ENCODE measurements around the gene PITPNM2.

PITPNM2 gene

DNA sequence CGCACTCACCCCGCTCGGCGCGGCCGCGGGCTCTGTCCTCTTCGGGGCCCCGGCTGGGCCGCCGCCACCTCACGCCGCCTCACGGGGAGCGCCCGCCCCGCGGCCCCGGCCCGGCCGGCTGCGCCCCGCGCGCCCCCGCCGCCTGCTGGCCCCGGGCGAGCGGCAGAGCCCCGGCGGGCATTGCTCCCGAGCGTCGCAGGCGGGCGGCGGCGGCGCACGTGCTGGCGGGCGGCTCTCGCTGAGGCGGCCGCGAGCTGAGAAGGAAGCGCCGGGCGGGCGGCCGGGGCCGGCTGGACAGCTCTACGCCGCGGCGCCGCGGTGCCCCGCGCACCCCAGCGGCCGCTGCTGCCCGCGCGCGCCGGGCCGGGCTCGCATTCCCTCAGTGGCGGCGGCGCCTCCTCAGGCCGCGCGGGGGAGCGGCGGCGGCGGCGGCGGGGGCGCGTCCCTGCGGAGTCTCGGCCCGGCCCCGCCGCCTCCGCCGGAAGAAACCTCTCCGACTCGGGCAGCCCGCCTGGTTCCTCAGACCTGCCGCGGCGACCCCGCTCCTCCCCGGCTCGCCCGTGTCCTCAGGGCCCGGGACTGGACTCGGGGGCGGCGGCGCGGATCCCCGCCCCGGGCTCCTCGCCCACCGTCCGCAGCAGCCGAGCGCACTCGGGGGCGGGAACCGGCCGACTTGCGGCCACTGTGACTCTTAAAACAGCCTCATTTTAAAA is at the start of gene PITPNM2:
PITPNM2 (minus strand) TSS at position 347 of the 713 bp plus-strand sequence. CDS start 116,500 bp downstream, outside the sequence.
- H3K4me3 ChIP-seq (ENCODE audit: low read length): peak within 1 kb of the TSS; percentile 59; the same call in 1 of the 2 replicates
- no peak for TF ChIP-seq ZNF274 (IDR thresholded peaks at IDR 0.05; ENCODE audit: low read depth, low read length)

DNA sequence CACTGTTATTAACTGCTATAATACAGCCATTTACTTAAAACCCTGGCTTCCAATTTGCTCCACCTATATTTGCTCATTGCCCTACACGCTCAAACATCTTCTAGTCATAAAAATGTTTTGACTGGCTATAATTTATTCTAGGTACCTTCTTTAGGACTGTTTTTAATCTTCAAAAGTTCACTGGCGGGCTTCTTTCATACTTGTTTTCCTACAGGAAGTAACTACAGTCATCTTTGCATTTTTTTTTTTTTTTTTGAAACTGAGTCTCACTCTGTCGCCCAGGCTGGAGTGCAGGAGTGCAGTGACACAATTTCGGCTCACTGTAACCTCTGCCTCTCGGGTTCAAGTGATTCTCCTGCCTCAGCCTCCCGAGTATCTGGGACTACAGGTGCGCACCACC is 49.5 kb upstream of the PITPNM2 start:
- TF ChIP-seq ZNF274 (IDR thresholded peaks at IDR 0.05; ENCODE audit: low read depth, low read length): no peak
- no peak overlapping the region for H3K4me3 ChIP-seq (ENCODE audit: low read length)

DNA sequence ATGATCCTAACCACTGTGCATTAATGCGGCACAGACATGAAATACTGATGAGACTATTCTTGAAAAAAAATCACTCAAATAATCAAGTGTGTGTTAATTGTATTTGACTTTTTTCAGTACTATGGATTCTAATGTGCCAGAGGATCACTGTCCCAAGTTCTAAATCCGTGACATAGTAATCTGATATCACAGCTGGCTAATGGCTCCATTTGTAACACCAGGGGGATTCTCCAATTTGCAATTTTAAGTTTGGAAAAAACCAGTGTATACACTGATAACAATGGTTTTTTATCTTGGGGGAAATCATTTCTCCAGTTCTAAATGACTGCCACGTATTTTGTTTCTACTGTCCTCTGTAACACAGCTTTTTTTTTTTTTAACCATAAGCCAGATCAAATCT is 49.0 kb upstream of the PITPNM2 start:
- no peak for TF ChIP-seq ZNF274 (IDR thresholded peaks at IDR 0.05; ENCODE audit: low read depth, low read length)

DNA sequence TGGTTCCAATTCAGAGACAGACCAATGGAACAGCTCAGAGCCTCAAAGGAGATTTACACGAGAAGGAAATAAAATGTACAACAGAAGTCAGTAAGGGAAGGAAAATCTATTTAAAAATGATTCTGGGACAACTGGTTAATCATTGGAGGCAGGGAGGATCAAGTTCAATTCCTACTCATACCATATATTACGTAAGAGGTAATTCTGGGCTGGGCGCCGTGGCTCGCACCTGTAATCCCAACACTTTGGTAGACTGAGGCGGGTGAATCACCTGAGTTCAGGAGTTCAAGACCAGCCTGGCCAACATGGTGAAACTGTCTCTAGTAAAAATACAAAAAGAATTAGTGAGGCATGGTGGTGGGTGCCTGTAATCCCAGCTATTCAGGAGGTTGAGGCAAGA is 36.7 kb upstream of the PITPNM2 start:
- TF ChIP-seq ZNF274 (IDR thresholded peaks at IDR 0.05; ENCODE audit: low read depth, low read length): no peak
- no peak overlapping the region for H3K4me3 ChIP-seq (ENCODE audit: low read length)

More for the DNA sequence above, 49.0 kb upstream of the PITPNM2 start:
- no peak overlapping the region for H3K4me3 ChIP-seq (ENCODE audit: low read length)

DNA sequence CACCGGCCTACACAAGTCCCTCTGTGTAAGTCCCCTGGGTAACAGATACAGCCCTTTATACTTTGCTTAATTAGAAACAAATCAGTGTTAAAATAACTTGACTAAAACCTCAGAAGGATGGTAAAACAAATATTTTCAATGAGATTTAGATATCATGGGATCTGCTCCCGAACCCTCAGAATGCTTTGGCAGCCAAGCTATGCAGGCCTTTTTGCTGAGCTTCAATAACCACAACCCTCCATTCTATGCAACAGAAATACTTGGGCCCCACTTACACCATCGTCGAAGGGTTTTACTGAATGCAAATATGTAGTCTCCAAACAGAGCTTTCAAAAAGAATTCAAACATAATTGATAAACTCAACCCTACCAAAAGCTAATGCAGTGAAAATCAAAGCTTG is 29.3 kb upstream of the PITPNM2 start:
- no peak for TF ChIP-seq ZNF274 (IDR thresholded peaks at IDR 0.05; ENCODE audit: low read depth, low read length)
- no peak overlapping the region for H3K4me3 ChIP-seq (ENCODE audit: low read length)

DNA sequence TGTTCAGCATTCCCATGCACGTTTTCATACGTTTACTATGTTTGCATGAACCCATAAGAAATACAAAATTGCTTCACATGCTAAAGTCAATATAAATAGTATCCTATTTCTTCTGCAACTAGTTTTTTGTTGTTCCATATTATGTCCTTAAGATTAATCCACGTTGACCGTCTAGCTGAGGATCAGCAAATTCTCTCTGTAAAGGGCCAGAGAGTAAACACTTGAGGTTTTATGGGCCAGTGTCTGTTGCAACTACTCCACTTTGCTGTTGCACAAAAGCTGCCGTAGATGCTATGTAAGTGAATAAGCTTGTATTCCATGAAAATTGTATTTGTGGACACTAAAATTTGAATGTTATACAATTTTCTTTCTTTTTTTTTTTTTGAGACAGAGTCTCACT is 21.1 kb upstream of the PITPNM2 start:
- no peak overlapping the region for H3K4me3 ChIP-seq (ENCODE audit: low read length)
- no peak for TF ChIP-seq ZNF274 (IDR thresholded peaks at IDR 0.05; ENCODE audit: low read depth, low read length)

DNA sequence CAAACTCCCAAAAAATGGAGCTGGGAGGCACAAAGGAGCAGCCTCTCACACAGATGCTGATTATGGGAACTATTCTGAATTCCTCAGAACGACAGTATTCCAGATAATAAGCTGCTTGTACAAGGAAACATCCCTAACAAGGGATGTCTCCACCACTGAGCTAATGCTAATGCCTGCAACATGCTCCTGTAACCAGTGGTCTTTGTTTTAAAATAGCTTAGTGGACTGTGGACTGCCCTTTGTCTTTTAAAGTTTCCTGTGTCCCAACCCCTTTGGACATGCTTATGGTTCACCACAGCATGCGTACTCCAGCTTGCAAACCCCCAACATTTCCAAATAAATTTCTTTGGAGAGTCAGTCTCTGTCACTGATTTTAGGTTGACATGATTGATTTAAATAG is 16.4 kb upstream of the PITPNM2 start:
- no peak for TF ChIP-seq ZNF274 (IDR thresholded peaks at IDR 0.05; ENCODE audit: low read depth, low read length)
- H3K4me3 ChIP-seq (ENCODE audit: low read length): no peak overlapping the region

DNA sequence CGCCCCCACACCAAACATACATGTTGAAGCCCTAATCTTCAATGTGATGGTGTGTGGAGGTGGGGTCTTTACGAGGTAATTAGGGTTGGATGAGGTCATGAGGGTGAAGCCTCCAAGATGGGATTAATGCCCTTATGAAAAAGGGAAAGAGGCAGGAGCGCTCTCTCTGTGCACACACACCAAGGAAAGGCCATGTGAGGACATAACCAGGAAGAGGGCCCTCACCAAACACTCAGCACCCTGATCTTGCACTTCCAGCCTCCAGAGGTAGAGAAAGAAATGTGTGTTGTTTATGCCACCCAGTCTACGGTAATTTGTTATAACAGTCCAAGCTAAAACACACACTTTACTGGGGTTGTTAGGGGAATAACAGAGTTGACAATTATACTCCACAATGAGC is 14.6 kb upstream of the PITPNM2 start:
- no peak overlapping the region for H3K4me3 ChIP-seq (ENCODE audit: low read length)
- TF ChIP-seq ZNF274 (IDR thresholded peaks at IDR 0.05; ENCODE audit: low read depth, low read length): no peak

DNA sequence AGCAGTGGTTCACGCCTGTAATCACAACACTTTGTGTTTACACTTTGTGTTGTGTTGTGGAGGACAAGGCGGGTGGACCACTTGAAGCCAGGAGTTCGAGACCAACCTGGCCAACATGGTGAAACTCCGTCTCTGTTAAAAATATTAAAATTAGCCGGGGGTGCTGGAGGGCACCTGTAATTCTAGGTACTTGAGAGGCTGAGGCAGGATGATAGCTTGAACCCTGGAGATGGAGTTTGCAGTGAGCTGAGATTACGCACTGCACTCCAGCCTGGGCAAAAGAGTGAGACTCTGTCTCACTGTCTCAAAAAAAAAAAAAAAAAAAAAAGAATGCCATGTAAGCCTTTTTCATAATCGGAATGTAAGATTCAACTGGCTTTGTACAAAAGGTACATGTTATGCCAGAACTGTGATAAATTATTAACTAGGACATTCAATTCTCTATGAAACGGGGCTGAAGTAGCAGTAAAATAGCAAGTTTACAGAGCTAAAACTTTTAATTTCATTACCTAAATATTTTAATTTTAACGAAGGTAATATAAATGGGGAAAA is 13.9 kb upstream of the PITPNM2 start:
- no peak overlapping the region for H3K4me3 ChIP-seq (ENCODE audit: low read length)
- TF ChIP-seq ZNF274 (IDR thresholded peaks at IDR 0.05; ENCODE audit: low read depth, low read length): no peak

DNA sequence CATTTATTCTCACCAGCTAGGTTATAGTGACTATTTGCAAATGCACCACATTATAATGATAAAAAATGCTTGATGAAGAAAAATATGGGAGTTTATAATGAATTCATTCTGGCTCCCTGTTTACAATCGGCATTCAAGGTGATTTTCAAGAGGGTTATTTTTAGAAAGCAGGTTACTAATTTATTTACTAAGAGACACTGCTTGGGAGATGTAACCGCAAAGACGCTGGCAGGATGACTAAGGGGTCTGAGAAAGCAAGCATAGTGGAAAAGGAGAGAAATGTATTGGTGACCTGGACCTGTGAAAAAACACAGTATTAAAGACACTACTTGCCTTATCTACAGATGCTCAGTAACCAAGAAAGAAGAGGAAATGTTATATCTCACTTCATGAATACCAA is 13.3 kb upstream of the PITPNM2 start:
- no peak for TF ChIP-seq ZNF274 (IDR thresholded peaks at IDR 0.05; ENCODE audit: low read depth, low read length)
- no peak overlapping the region for H3K4me3 ChIP-seq (ENCODE audit: low read length)

DNA sequence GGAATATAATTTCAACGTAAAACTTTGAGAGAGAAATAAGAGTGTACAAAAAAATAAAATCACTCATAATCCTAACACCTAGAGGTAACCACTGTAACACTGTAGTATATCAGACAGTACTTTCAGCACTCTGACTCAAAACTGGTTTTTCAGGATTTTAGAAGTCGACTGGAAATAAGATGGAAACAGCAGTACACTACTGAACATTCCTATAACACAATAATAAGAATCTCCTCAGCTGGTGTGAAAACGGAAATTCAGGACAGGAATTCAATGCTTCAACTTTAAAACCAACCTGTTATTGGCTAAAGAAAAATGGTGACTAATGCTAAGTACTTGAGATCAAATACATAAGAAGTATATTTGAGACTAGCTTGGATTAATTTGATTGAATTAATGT is 12.3 kb upstream of the PITPNM2 start:
- no peak overlapping the region for H3K4me3 ChIP-seq (ENCODE audit: low read length)
- no peak for TF ChIP-seq ZNF274 (IDR thresholded peaks at IDR 0.05; ENCODE audit: low read depth, low read length)

DNA sequence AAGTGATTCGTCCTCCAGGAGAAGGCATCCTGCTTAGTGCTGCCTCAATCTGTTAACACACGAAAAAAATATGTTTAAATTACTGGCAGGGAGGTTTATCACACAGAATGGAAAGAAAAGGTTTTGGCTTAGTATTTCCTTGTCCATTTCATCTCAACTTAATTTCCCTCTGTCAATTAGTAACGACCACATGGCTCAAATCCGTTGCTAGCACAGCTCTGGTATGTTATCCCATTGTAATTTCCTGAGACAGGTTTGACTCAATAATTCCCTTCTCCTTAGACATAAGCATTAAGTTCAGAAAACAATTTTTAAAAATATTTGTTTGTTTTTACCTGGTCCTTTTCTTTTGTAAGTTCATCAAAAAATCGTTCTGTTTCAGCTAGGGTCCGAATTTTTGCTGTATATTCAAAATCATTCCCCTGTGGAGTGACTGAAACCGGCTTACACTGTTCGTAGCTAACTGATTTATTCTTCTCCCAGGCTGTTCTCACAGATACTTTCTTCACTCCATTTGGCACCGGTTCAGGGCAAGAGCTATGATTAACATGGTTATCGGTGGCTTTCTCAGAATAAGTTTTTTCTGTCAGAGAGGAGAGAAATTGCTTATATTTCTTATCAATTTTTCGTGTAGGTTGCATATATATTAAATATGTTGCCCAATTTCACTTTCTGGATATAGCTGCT is 10.1 kb upstream of the PITPNM2 start:
- H3K4me3 ChIP-seq (ENCODE audit: low read length): no peak overlapping the region

DNA sequence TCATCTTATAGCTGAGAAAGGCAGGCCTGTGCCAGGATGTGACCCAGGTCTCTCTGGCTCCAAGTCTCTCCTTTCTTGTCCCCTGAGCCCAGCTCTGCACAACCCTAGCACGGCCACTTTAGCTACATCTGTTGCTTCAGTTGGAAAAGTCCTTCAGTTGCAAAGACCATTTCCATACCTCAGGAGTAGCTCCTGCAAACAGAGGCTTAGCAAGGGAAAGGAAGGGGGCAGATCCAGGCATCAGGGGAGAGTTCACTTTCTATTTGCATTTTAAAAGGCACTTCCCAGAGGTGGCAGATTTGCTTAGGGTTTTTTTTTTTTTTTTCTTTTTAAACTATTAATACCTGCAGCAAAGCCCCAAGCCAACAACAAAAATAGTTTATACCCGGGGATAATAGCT is 3.0 kb upstream of the PITPNM2 start:
- TF ChIP-seq ZNF274 (IDR thresholded peaks at IDR 0.05; ENCODE audit: low read depth, low read length): no peak
- H3K4me3 ChIP-seq (ENCODE audit: low read length): no peak overlapping the region

More for the DNA sequence above, 10.1 kb upstream of the PITPNM2 start:
- no peak for TF ChIP-seq ZNF274 (IDR thresholded peaks at IDR 0.05; ENCODE audit: low read depth, low read length)

DNA sequence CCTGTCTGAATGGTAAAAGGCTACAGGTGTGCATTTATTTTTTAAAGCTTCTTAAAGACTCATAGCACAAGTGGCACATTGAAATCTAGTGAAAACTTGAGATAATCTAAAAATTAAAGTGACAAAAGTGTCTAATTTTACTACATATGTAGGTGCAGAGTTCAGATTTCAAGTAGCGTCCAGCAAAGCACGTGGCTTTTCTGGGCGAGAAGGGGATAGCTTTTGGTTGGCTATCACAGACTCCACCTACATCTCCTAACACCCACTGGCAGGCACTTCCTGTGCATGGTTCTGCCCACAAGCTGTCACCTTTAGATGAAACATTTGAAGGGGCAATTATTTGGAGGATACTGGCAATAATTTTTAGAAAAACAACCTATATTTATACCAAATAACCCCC is 1.9 kb upstream of the PITPNM2 start:
- H3K4me3 ChIP-seq (ENCODE audit: low read length): no peak overlapping the region
- no peak for TF ChIP-seq ZNF274 (IDR thresholded peaks at IDR 0.05; ENCODE audit: low read depth, low read length)
